Neuron (in vitro differentiated cells): ENCODE data around the gene ARMC2.
"Not testable (repeated sequence)": the region's sequence is repeated elsewhere in the genome, so short reads cannot be mapped to it uniquely, and the experiment has no call there.

Experiments
- H2AFZ ChIP-seq: one replicate; pipeline ENCODE4 v1.6.1; 2013; ENCODE audit warnings: low read depth, mild to moderate bottlenecking, inconsistent platforms, low read length, moderate library complexity
- H3K27me3 ChIP-seq: one replicate; pipeline ENCODE4 v1.6.1; 2013; ENCODE audit warnings: low read length; ENCODE audit not compliant: insufficient read depth
- H3K36me3 ChIP-seq: one replicate; pipeline ENCODE4 v1.6.1; 2013; ENCODE audit warnings: low read length; ENCODE audit not compliant: insufficient read depth
- H3K4me1 ChIP-seq: one replicate; pipeline ENCODE4 v1.6.1; 2013; ENCODE audit warnings: low read length; ENCODE audit not compliant: insufficient read depth
- H3K4me3 ChIP-seq: 2 replicates; pipeline ENCODE4 v1.5.1; 2013; ENCODE audit warnings: mild to moderate bottlenecking, low read length, moderate library complexity
- H3K9me3 ChIP-seq: one replicate; pipeline ENCODE4 v1.6.1; 2013; ENCODE audit warnings: low read length

Gene ARMC2

DNA sequence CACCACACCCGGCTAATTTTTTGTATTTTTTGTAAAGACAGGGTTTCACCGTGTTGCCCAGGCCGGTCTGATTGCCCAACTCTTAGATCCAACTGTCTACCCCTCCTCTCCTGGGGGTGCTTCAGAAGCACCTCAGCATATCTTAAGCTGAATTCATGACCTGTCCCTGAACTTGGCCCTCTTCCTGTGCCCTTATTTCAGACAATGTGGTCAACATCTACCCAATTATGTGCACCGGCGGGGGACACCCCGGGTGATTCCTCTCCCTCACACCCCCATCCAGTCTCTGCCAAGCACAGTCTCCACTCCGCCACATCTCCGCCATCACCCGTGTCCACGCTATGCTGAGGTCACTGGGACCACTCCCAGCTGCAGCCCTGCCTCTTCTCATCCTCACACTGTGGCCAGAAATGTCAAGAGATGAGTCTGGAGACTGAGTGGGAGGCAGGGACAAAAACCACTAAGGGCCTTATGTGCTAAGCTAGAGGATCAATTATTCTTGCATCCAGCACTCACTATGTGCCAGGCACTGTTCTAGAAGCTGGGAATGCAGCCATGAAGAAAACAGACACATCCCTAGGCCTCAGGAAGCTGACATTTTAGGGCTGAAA lies 111.9 kb downstream of the ARMC2 start:
- H2AFZ ChIP-seq = no peak overlapping the region
- no peaks in the 10 kb centered on the region for H3K9me3 ChIP-seq
- H3K27me3 ChIP-seq = no peaks in the 10 kb centered on the region
- H3K36me3 ChIP-seq = no peaks in the 10 kb centered on the region
- H3K4me3 ChIP-seq = no peak overlapping the region
- no peaks in the 10 kb centered on the region for H3K4me1 ChIP-seq

DNA sequence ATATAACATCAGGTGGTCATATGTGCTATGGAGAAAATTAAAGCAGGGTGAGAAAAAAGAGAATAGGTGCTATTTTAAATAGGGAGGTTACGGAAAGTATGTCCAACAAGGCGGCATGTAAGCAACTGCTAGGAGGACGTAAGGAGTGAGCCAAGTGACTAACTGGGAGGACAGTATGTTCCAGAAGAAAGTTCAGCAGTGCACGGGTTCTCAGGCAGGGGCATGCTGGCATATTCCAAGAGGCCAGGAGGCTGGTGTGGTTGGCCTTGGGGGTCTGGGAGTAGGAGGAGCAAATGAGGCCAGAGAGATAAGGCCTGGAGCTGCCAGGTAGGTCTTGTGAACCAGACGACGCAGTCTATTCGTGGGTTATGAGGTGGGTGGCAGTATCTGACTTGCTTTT lies 112.4 kb downstream of the ARMC2 start:
- Histone ChIP-seq H2AFZ (no peak overlapping the region), H3K4me1 (no peaks in the 10 kb centered on the region), H3K27me3 (no peaks in the 10 kb centered on the region), H3K4me3 (no peak overlapping the region), H3K36me3 (no peaks in the 10 kb centered on the region), H3K9me3 (no peaks in the 10 kb centered on the region)

DNA sequence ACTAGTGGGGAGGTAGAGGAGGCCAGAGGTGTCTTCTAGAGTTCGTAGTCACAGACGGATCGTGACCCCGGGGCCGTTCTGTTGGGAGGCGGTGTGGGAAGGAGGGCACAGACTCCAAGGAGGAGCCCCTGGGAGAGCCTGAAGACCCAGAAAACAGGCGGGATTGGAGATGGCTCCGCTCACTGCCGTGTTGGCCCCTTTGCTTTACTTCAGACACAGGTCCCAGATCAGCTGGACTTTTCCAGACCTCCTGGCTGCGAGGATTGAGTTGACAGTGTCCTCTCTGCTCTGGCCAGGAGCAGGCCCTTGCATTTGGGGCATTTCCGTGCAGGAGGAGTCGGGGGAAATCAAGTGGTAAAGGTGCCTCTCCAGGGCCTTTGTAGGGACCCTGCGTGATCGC lies 112.9 kb downstream of the ARMC2 start:
- Histone ChIP-seq H3K4me3 (no peak overlapping the region), H3K36me3 (no peaks in the 10 kb centered on the region), H3K4me1 (no peaks in the 10 kb centered on the region), H2AFZ (no peak overlapping the region), H3K9me3 (no peaks in the 10 kb centered on the region), H3K27me3 (no peaks in the 10 kb centered on the region)

DNA sequence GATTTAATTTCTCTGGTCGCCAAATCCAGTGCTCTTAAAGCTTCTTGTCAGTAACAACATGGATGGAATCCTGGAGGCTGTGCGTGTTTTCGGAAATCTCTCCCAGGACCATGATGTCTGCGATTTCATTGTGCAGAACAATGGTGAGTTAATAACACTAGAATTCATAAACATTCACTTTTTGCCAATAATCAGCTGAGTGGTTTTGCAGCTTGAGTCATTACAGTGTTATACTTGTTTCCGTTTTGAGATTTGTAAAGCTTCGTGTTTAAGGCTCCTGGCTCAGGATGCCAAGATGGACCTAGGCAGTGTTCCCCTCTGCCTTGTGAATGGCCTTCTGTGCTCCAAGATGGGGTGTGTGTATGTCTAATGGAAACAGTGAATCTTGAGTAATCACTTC lies 113.8 kb downstream of the ARMC2 start:
- peaks cover under 1% of the 10 kb centered on the region for H3K4me1 ChIP-seq
- H3K27me3 ChIP-seq = no peaks in the 10 kb centered on the region
- no peak overlapping the region for H3K4me3 ChIP-seq
- no peak overlapping the region for H2AFZ ChIP-seq
- H3K9me3 ChIP-seq = no peaks in the 10 kb centered on the region
- no peaks in the 10 kb centered on the region for H3K36me3 ChIP-seq

DNA sequence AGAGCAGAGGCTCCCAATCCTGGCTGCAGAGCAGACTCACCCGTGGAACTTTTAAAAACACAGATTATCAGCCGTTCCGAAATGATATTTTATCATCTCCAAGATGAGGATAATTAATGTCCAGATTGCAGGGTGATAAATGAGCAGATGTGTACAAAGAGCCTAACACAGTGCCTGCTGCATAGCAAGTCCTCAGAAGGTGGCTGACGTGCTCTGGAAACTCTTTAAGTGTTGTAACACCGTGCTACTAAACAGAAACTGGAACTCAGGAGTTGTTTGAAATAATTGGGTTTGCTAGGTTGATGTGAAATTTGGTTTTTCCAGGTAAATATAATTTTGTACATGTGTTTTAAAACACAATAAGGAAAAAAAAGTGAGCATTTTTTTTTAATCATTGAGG lies 118.0 kb downstream of the ARMC2 start:
- Histone ChIP-seq H3K4me3 (no peak overlapping the region), H3K9me3 (no peaks in the 10 kb centered on the region), H2AFZ (no peak overlapping the region), H3K4me1 (peaks cover 2% of the 10 kb centered on the region), H3K27me3 (no peaks in the 10 kb centered on the region), H3K36me3 (no peaks in the 10 kb centered on the region)

DNA sequence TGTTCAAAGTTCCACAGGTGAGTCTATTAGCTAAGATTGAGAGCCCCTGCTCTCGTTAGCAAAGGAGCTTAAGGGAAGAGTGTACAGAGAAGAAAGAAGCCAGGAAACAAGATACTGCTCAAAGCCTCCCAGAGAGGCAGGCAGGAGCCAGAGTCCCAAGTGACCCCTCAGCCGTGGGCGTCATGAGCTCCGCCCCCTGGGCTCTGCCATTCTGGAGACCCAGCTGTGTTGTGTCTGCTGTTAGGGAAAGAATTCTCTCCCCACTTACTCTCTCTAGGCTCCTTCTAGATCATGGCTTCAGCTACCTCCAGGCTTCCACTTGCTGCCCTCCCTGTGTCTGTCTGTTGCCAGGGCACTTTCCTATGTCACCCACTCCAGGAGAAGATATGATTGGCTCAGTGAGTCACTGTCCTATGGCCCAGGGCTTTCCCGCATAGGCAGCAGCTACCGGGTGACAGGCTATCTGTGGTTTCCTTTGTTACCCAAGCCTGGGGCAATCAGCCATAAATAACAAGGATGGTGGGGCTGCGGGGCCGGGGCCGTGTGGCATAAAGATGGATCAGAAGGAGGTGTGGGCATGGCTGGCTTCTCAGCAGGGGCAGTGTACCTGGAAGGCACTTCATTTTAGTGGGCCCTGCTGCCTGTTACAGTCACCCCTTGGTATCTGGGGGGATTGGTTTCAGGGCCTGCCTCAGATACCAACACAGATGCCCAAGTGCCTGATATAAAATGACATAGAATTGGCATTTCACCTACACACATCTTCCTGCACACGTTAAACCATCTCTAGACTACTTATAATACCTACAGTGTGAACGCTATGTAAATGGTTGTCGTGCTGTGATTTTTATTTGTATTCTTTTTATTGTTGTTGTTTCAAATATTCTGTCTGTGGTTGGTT lies 118.9 kb downstream of the ARMC2 start:
- Histone ChIP-seq H3K4me1 (peaks cover 2% of the 10 kb centered on the region), H2AFZ (no peak overlapping the region), H3K27me3 (no peaks in the 10 kb centered on the region), H3K9me3 (no peaks in the 10 kb centered on the region), H3K4me3 (no peak overlapping the region), H3K36me3 (no peaks in the 10 kb centered on the region)

DNA sequence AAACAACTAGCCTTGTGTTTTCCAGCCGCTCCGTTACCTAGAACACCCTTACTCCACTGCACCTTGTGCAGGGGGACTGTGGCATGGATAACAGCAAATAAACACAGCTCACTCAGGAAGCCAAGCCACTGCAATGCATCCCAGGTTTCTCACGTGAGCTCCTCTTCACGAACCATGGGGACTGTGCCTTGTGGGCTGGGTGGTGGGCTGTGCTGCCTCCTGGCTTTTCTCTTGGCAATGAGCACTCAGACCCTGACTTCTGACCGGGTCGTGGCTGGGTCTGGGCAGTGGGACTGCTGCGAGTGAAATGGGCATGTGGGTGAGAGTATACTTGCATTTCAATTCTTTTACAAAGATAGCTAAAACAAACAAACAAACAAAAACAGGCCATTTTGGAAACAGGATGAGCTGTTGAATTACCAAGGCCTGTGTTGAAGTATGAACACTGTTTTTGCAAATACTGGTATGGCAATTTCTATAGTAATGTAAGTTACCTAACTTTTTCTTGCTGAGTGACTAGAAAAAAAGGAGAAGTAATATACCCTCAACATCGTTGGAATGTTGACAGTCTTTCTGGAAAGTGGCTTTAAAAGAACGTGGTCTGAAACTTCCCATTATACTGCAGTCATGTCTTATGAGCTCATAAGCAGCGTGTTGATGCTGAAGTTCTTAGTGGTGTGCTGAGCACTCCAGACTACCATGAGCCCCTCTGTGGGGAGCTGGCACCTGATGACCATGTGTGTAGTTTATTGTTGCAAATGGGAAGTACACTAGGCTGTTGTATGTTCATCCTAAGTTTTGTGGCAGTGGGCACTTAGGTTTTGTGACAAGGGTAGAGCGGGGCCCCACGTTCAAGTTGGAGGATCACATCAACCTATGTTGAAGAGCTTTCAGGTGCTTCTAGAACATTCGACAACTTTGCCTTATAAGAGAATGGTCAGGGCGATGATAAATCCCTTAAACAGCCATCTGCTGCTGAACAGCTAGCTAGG lies 120.4 kb downstream of the ARMC2 start:
- H3K27me3 ChIP-seq = no peaks in the 10 kb centered on the region
- H3K9me3 ChIP-seq = no peaks in the 10 kb centered on the region
- no peak overlapping the region for H3K4me3 ChIP-seq
- H2AFZ ChIP-seq = no peak overlapping the region
- H3K36me3 ChIP-seq = no peaks in the 10 kb centered on the region
- peaks cover 2% of the 10 kb centered on the region for H3K4me1 ChIP-seq

DNA sequence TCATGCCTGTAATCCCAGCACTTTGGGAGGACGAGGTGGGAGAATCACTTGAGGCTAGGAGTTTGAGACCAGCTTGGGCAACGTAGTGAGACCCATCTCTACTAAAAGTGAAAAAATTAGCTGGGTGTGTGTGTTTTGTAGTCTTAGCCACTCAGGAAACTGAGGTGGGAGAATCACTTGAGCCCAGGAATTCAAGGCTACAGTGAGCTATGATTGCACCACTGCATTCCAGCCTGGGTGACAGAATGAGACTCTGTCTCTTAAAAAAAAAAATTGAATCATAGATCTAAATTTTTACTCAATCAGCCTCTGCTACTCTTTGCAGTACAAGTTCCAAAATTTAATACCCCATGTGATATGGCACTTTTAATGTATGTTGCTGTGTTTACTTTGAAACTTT lies 121.6 kb downstream of the ARMC2 start:
- Histone ChIP-seq H3K4me1 (peaks cover 2% of the 10 kb centered on the region), H3K27me3 (no peaks in the 10 kb centered on the region), H3K4me3 (no peak overlapping the region), H2AFZ (no peak overlapping the region), H3K36me3 (no peaks in the 10 kb centered on the region), H3K9me3 (no peaks in the 10 kb centered on the region)

DNA sequence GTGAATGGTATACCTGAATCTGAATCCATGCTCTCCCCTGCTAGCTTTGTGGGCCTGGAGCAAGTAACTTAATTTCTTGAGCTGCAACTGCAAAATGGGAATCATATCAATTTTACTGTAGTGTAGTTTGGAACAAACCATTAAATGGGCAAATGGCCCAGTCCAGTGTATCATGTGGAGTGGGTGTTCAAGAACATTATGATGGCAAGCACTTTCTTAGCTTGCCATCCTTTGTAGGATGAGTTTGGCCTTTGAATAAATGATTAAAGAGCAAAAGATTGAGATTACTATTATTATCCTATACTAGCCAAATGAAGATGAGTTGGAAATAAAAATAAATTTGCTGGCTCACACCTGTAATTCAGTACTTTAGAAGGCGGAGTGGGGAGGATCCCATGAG lies 126.0 kb downstream of the ARMC2 start:
- Histone ChIP-seq H2AFZ (no peak overlapping the region), H3K4me1 (no peaks in the 10 kb centered on the region), H3K4me3 (no peak overlapping the region), H3K27me3 (no peaks in the 10 kb centered on the region), H3K36me3 (no peaks in the 10 kb centered on the region), H3K9me3 (no peaks in the 10 kb centered on the region)

DNA sequence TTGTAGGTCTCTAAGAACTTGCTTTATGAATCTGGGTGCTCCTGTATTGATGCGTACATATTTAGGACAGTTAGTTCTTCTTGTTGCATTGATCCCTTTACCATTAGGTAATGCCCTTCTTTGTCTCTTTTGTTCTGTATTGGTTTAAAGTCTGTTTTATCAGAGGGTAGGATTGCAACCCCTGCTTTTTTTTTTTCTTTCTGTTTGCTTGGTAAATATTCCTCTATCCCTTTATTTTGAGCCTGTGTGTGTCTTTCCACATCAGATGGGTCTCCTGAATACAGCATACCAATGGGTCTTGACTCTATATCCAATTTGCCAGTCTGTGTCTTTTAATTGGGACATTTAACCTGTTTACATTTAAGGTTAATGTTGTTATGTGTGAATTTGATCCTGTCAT lies 130.4 kb downstream of the ARMC2 start:
- H3K27me3 ChIP-seq, H2AFZ ChIP-seq, H3K36me3 ChIP-seq, H3K4me3 ChIP-seq, H3K9me3 ChIP-seq, H3K4me1 ChIP-seq: not testable (repeated sequence)

DNA sequence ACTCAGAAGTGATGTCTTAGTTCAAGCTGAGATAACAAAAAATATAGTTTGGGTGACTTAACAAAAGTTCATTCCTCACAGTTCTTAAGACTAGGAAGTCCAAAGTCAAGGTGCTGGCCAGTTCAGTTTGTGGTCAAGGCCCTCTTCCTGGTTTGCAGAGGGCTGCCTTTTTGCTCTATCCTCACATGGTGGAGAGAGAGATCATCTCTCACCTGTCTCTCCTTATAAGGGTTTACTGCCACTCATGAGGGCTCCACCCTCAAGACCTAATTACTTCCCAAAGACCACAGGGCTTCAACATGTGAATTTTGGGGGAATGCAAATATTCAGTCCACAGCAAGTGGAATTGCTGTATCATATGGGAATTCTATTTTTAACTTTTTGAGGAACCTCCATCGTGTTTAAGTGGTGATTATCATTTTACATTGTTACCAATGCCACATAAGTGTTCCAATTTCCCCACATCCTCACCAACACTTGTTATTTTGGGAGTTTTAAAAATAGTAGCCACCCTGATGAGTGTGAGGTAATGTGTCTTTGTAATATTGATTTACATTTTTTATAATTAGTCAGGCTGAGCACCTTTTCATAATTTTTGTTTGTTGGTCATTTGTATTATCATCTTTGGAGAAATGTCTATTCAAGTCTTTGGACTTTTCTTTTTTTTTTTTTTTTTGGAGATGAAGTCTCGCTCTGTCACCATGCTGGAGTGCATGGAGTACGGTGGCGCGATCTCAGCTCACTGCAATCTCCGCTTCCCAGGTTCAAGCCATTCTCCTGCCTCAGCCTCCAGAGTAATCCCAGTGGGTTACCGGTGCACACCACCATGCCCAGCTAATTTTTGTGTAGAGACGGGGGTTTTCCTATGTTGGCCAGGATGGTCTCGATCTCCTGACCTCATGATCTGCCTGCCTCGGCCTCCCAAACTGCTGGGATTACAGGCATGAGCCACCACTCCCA lies 134.2 kb downstream of the ARMC2 start:
- H3K36me3 ChIP-seq = peaks cover 12% of the 10 kb centered on the region

DNA sequence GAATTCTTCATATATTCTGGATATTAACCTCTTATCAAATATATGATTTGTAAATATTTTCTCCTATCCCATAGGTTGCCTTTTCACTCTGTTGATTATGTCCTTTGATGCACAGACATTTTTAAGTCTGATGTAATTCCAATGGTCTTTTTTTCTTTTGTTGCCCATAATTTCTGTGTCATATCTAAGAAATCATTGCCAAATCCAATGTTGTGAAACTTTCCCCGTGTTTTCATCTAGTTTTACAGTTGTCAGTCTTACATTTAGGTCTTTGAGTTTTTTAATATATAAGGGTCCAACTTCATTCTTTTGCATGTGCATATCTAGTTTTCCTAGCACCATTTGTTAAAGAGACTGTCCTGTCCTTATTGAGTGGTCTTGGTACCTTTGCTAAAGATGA lies 134.9 kb downstream of the ARMC2 start:
- no peak overlapping the region for H2AFZ ChIP-seq
- H3K4me1 ChIP-seq = no peaks in the 10 kb centered on the region
- peaks cover 19% of the 10 kb centered on the region for H3K36me3 ChIP-seq
- H3K9me3 ChIP-seq = peaks cover 2% of the 10 kb centered on the region
- H3K4me3 ChIP-seq = no peak overlapping the region
- H3K27me3 ChIP-seq = no peaks in the 10 kb centered on the region

More for the DNA sequence above, 134.2 kb downstream of the ARMC2 start:
- Histone ChIP-seq H3K9me3 (peaks cover 2% of the 10 kb centered on the region), H3K4me3 (no peak overlapping the region), H3K4me1 (no peaks in the 10 kb centered on the region), H2AFZ (no peak overlapping the region), H3K27me3 (no peaks in the 10 kb centered on the region)
